ENCODE data around the gene SNRNP27.
"Not testable (repeated sequence)": the region's sequence is repeated elsewhere in the genome, so short reads cannot be mapped to it uniquely, and the experiment has no call there.

Gene SNRNP27

GRCh38 chr2:69947325-69947931 lies 53.7 kb downstream of the SNRNP27 start:
- no peak for DNase-seq

DNA sequence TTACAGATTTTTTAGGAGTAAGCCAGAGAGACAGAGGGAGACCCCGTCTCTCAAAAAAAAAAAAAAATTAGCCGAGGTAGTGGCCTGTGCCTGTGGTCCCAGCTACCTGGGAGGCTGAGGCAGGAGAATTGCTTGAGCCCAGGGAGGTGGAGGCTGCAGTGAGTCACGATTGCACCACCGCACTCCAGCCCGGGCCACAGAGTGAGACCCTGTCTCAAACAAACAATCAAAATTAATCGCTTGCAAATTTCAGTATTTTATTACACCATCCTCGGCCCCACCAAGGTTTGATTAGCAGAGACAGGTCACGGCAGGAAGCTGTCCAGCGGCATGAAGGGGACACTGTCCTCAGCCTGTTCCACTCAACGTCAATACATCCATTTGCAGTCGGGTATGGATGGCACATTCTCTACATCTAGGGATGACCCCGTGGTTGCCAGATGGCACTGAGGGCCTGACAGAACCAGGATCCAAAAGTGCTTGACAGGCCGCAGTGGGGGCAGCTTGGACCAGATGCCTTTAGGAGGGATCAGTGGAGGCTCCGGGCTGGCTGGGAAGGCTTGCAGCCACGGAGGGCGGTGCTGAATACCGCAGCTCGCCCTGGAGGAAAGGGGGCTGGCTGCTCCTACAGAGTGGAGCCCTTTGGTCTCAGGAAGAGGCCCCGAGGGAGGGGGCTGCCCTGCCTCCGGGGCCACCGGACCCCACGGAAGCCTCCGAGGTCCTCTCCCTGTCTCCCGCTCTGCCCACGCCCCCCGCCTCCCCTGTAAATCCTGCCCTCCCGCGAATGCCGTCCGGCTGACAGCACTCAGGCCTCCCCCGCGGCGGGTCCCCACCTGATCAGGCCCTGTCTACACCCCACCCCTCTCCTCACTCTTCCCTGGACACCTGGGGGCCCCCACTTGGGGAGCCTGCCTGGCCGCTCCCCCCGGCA lies 54.5 kb downstream of the SNRNP27 start:
- no peak for DNase-seq

- no peak for DNase-seq
Measured at GRCh38 chr2:69948963-69949645, 55.3 kb downstream of the SNRNP27 start.

GRCh38 chr2:69950241-69950640 lies 56.5 kb downstream of the SNRNP27 start:
- DNase-seq, result no peak

DNA sequence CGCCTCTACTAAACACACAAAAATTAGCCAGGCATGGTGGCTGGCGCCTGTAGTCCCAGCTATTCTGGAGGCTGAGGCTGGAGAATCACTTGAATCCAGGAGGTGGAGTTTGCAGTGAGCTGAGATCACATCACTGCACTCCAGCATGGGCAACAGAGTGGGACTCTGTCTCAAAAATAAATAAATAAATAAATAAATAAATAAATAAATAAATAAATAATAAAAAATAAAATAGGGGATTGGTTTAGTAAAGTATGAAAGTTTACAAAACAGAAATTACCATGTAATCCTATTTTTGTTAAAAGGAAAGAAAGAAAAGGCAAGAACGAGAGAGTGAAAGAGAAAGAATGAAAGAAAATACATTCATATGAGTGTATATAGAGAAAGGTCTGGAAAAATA lies 56.9 kb downstream of the SNRNP27 start:
- not testable (repeated sequence) for DNase-seq

- no peak for DNase-seq
Measured at GRCh38 chr2:69952336-69953115, 58.8 kb downstream of the SNRNP27 start.

GRCh38 chr2:69954084-69954483 lies 60.3 kb downstream of the SNRNP27 start:
- no peak for DNase-seq

Data from effector CD4-positive, alpha-beta T cell (primary cell).